HEK293 (cell line): ENCODE measurements around the gene GALE.

Source experiments
- CTCF ChIA-PET: fragments of 350-600 bp; formaldehyde crosslinking; extraction: SDS; loops from one replicate; lab custom pipeline; 2021; ENCODE audit warnings: antibody characterized with exemption; lab: Yijun Ruan, JAX
- POLR2A ChIA-PET: fragments of 300-600 bp; formaldehyde crosslinking; extraction: SDS; loops from one replicate; lab custom pipeline; 2020; ENCODE audit warnings: antibody characterized with exemption, inconsistent platforms; lab: Yijun Ruan, JAX
- H3K27ac ChIP-seq: fragments of 200-500 bp; sonication (Bioruptor generic); 2 replicates; pipeline ENCODE4 v1.5.1; 2014; ENCODE audit warnings: low read depth, low read length, control low read depth, inconsistent platforms; ENCODE audit errors: extremely low read depth
- H3K36me3 ChIP-seq, 2 experiments: fragments of 200-500 bp in 1 of 2; sonication (Bioruptor generic) in 1 of 2; 1 replicate in 1 of 2; 2 replicates in 1 of 2; pipeline ENCODE4 v1.5.1; 2014 to 2017; ENCODE audit warnings: inconsistent platforms in 2 of 2, low read length in 2 of 2; ENCODE audit not compliant: control insufficient read depth in 2 of 2, insufficient read depth in 1 of 2
- H3K4me1 ChIP-seq: fragments of 200-500 bp; sonication (Bioruptor generic); 2 replicates; pipeline ENCODE4 v1.5.1; 2014; ENCODE audit warnings: mild to moderate bottlenecking, low read length, inconsistent platforms; ENCODE audit not compliant: control insufficient read depth, insufficient read depth
- H3K4me3 ChIP-seq: 2 replicates; pipeline ENCODE4 v1.5.1; 2011; ENCODE audit warnings: low read depth, mild to moderate bottlenecking, control low read depth, low read length, moderate library complexity
- H3K9me3 ChIP-seq: fragments of 200-500 bp; sonication (Bioruptor generic); 2 replicates; pipeline ENCODE4 v1.5.1; 2014; ENCODE audit warnings: low read depth, low read length, inconsistent platforms; ENCODE audit not compliant: control insufficient read depth, insufficient read depth
- EGR2 ChIP-seq: fragments of 450-650 bp; formaldehyde crosslinking; IDR thresholded peaks from 2 replicates; pipeline ENCODE4 v1.5.1; 2016; ENCODE audit warnings: low read depth, missing biosample characterization, missing genetic modification characterization
- KLF1 ChIP-seq: fragments of 450-650 bp; formaldehyde crosslinking; IDR thresholded peaks from 2 replicates; pipeline ENCODE4 v1.5.1; 2016; ENCODE audit warnings: missing biosample characterization, missing genetic modification characterization
- KLF9 ChIP-seq: fragments of 450-650 bp; formaldehyde crosslinking; IDR thresholded peaks from 2 replicates; pipeline ENCODE4 v1.5.1; 2016; ENCODE audit warnings: missing biosample characterization, missing genetic modification characterization, low read depth
- PATZ1 ChIP-seq: fragments of 450-650 bp; formaldehyde crosslinking; IDR thresholded peaks from 2 replicates; pipeline ENCODE4 v1.5.1; 2016; ENCODE audit warnings: missing biosample characterization, missing genetic modification characterization
- SP2 ChIP-seq: fragments of 450-650 bp; formaldehyde crosslinking; IDR thresholded peaks from 2 replicates; pipeline ENCODE4 v1.5.1; 2016; ENCODE audit warnings: missing biosample characterization, missing genetic modification characterization
- SP3 ChIP-seq: fragments of 450-650 bp; formaldehyde crosslinking; IDR thresholded peaks from 2 replicates; pipeline ENCODE4 v1.5.1; 2016; ENCODE audit warnings: missing biosample characterization, missing genetic modification characterization
- TCF7L2 ChIP-seq: IDR thresholded peaks from 2 replicates; pipeline ENCODE4 v1.6.1; 2011; ENCODE audit warnings: low read depth, mild to moderate bottlenecking, inconsistent platforms, low read length, moderate library complexity, borderline replicate concordance
- ZBTB11 ChIP-seq: fragments of 450-650 bp; formaldehyde crosslinking; conservative IDR thresholded peaks from 2 replicates; pipeline ENCODE4 v1.5.1; 2016; ENCODE audit warnings: low read depth, missing biosample characterization, missing genetic modification characterization
- ZBTB20 ChIP-seq: fragments of 450-650 bp; formaldehyde crosslinking; IDR thresholded peaks from 2 replicates; pipeline ENCODE4 v1.5.1; 2016; ENCODE audit warnings: missing biosample characterization, missing genetic modification characterization
- ZBTB26 ChIP-seq: fragments of 450-650 bp; formaldehyde crosslinking; optimal IDR thresholded peaks from 2 replicates; pipeline ENCODE3; 2016; ENCODE audit warnings: missing biosample characterization, mild to moderate bottlenecking, missing genetic modification characterization
- ZEB2 ChIP-seq: fragments of 450-650 bp; formaldehyde crosslinking; IDR thresholded peaks from 2 replicates; pipeline ENCODE4 v1.5.1; 2016; ENCODE audit warnings: missing biosample characterization, missing genetic modification characterization
- ZFHX2 ChIP-seq: fragments of 450-650 bp; formaldehyde crosslinking; conservative IDR thresholded peaks from 2 replicates; pipeline ENCODE4 v1.5.1; 2016; ENCODE audit warnings: missing biosample characterization, missing genetic modification characterization
- ZFP41 ChIP-seq: fragments of 450-650 bp; formaldehyde crosslinking; IDR thresholded peaks from 2 replicates; pipeline ENCODE4 v1.5.1; 2016; ENCODE audit warnings: missing biosample characterization, missing genetic modification characterization, borderline replicate concordance
- ZNF146 ChIP-seq: fragments of 450-650 bp; formaldehyde crosslinking; IDR thresholded peaks from 2 replicates; pipeline ENCODE4 v1.5.1; 2016; ENCODE audit warnings: missing biosample characterization, missing genetic modification characterization
- ZNF335 ChIP-seq: fragments of 450-650 bp; formaldehyde crosslinking; conservative IDR thresholded peaks from 2 replicates; pipeline ENCODE4 v1.5.1; 2016; ENCODE audit warnings: missing biosample characterization, missing genetic modification characterization
- ZNF416 ChIP-seq: fragments of 450-650 bp; formaldehyde crosslinking; IDR thresholded peaks from 2 replicates; pipeline ENCODE4 v1.5.1; 2016; ENCODE audit warnings: missing biosample characterization, missing genetic modification characterization
- ZNF518A ChIP-seq: fragments of 450-650 bp; formaldehyde crosslinking; conservative IDR thresholded peaks from 2 replicates; pipeline ENCODE4 v1.5.1; 2016; ENCODE audit warnings: low read depth, missing biosample characterization, missing genetic modification characterization
- ZNF561 ChIP-seq: fragments of 450-650 bp; IDR thresholded peaks from 2 replicates; pipeline ENCODE4 v1.5.1; 2018; ENCODE audit warnings: missing biosample characterization, missing genetic modification characterization, borderline replicate concordance
- ZNF701 ChIP-seq: fragments of 450-650 bp; formaldehyde crosslinking; IDR thresholded peaks from 2 replicates; pipeline ENCODE4 v1.5.1; 2016; ENCODE audit warnings: missing biosample characterization, missing genetic modification characterization
- ZNF704 ChIP-seq: fragments of 450-650 bp; formaldehyde crosslinking; IDR thresholded peaks from 2 replicates; pipeline ENCODE4 v1.5.1; 2016; ENCODE audit warnings: missing biosample characterization, missing genetic modification characterization
- ZNF76 ChIP-seq: fragments of 450-650 bp; formaldehyde crosslinking; IDR thresholded peaks from 2 replicates; pipeline ENCODE4; 2016; ENCODE audit warnings: low read depth, missing biosample characterization, missing genetic modification characterization, borderline replicate concordance
- ZNF785 ChIP-seq: fragments of 450-650 bp; formaldehyde crosslinking; IDR thresholded peaks from 2 replicates; pipeline ENCODE4 v1.5.1; 2016; ENCODE audit warnings: missing biosample characterization, missing genetic modification characterization
- ZNF830 ChIP-seq: fragments of 450-650 bp; IDR thresholded peaks from 2 replicates; pipeline ENCODE4 v1.5.0; 2018; ENCODE audit warnings: missing biosample characterization, missing genetic modification characterization, low read depth, mild to moderate bottlenecking, moderate library complexity

The GALE gene

GRCh38 chr1:23790696-23791515, 9.6 kb downstream of the GALE start, which contains the start of gene LYPLA2:
Gene LYPLA2, plus strand, starts transcription at chr1:23791145. Its CDS starts 1,538 bp downstream, at chr1:23792683.
- CTCF ChIA-PET: interaction anchor here (0.6 to 1.5 kb wide), 5 partner anchors 7 to 375 kb away, joined by 3 to 7 read pairs (median 3); no protein-coding TSS in a partner anchor
- Histone ChIP-seq H3K27ac (peak within 1 kb of the TSS; percentile 26; the same call in 1 of the 2 replicates), H3K36me3 (peaks cover 8 to 67% of the 10 kb centered on the region in 2 experiments), H3K4me1 (peaks cover 9% of the 10 kb centered on the region; the same call in 1 of the 2 replicates), H3K9me3 (no peaks in the 10 kb centered on the region), H3K4me3 (peak within 1 kb of the TSS; percentile 73)
- POLR2A ChIA-PET: interaction anchor here (0.8 to 8.9 kb wide), 4 partner anchors 9 to 19 kb away, joined by 3 to 101 read pairs (median 24); partner anchors contain the start of genes GALE and PITHD1
- TF ChIP-seq ZEB2 (tag by site-specific recombination): 0 out of 2 replicates have a peak, but pooled peaks have one; percentile 37
- TF ChIP-seq ZNF335 (tag by site-specific recombination): peak; percentile 2
- TF ChIP-seq ZNF830 (tag by site-specific recombination): no peak
- 0 out of 2 replicates have a peak, but pooled peaks have one; percentile 52 for TF ChIP-seq ZNF704
- peak; percentile 60 for TF ChIP-seq KLF9
- peak; percentile 70 for TF ChIP-seq EGR2 (tag by site-specific recombination)
- no peak for TF ChIP-seq ZFP41 (tag by site-specific recombination)
- peak; percentile 68 for TF ChIP-seq ZFHX2
- TF ChIP-seq PATZ1 (tag by site-specific recombination): peak; percentile 93
- TF ChIP-seq SP3 (tag by site-specific recombination): peak; percentile 61
- peak; percentile 98 for TF ChIP-seq ZBTB11
- no peak for TF ChIP-seq ZNF701 (tag by site-specific recombination)
- TF ChIP-seq ZNF785 (tag by site-specific recombination): no peak
- peak; percentile 56; the same call in 1 of the 2 replicates for TF ChIP-seq ZNF561 (tag by site-specific recombination)
- TF ChIP-seq ZNF518A: peak; percentile 72
- peak; percentile 64; the same call in 1 of the 2 replicates for TF ChIP-seq TCF7L2
- no peak for TF ChIP-seq ZNF146
- TF ChIP-seq ZBTB26 (tag by site-specific recombination): peak; percentile 24
- TF ChIP-seq ZNF416 (tag by site-specific recombination): no peak
- peak; percentile 91 for TF ChIP-seq ZBTB20 (tag by site-specific recombination)
- TF ChIP-seq SP2: peak; percentile 94
- TF ChIP-seq ZNF76 (tag by site-specific recombination): peak; percentile 71; the same call in 1 of the 2 replicates
- peak; percentile 91 for TF ChIP-seq KLF1 (tag by site-specific recombination)
